ENCODE results near the gene LCE4A.

LCE4A gene

GRCh38 chr1:152747831-152748230, 39.9 kb downstream of the LCE4A start:
- peak; percentile 9 for DNase-seq

- no peak for DNase-seq
Observed at GRCh38 chr1:152752225-152752624, 44.3 kb downstream of the LCE4A start.

- DNase-seq: no peak
Observed at GRCh38 chr1:152753586-152753985, 45.6 kb downstream of the LCE4A start.

GRCh38 chr1:152756872-152757271, 48.9 kb downstream of the LCE4A start:
- DNase-seq: no peak

GRCh38 chr1:152757747-152758146, 49.8 kb downstream of the LCE4A start, which contains the start of gene KPRP:
Gene KPRP (plus strand): TSS chr1:152758025. CDS start chr1:152759589, 1,564 bp downstream.
- no peak for DNase-seq

- no peak for DNase-seq
Observed at GRCh38 chr1:152758636-152759035, 50.7 kb downstream of the LCE4A start.

All from hematopoietic multipotent progenitor cell treated with erythropoietin and hydrocortisone succinate and interleukin-3 and kit ligand, for 6 days (in vitro differentiated cells).